ENCODE measurements around the gene FOXL2. TPM values are rescaled to one million over a fixed set of nuclear protein-coding genes. Genes with fewer than 3 reads are reported as not detected.

Gene FOXL2
- total and polyA plus RNA-seq, 10 of the 15 experiments (the other 5 are each of a cell fraction or from before 2014, with no cell fraction given): not detected

GRCh38 chr3:138915503-138916498 is 31.1 kb downstream of the FOXL2 start (continued):
- TF ChIP-seq ZSCAN29 (IDR thresholded peaks at IDR 0.05): no peak
- TF ChIP-seq IKZF1 (conservative IDR thresholded peaks at IDR 0.05): peak; percentile 78
- TF ChIP-seq SMAD5 (IDR thresholded peaks at IDR 0.05; ENCODE audit: low read depth): no peak
- TF ChIP-seq DPF2 (IDR thresholded peaks at IDR 0.05): peak; percentile 32; the same call in 1 of the 2 replicates
- no peak for TF ChIP-seq USF2 (IDR thresholded peaks at IDR 0.05; ENCODE audit: borderline replicate concordance, low read depth, low read length)
- peak; percentile 93 for TF ChIP-seq PAX5 (IDR thresholded peaks at IDR 0.05; ENCODE audit: borderline replicate concordance, low read depth, low read length)
- TF ChIP-seq ZBTB4 (CRISPR knock-in tag; IDR thresholded peaks at IDR 0.05): no peak
- TF ChIP-seq HDAC2 (IDR thresholded peaks at IDR 0.05): no peak
